AG09309 (cell line): Measurements from ENCODE around the gene LRRK1.

Experiments used
- DNase-seq: peaks from one replicate; pipeline ENCODE4 v3.0.0-alpha.2; 2010; ENCODE audit warnings: low read depth
- H3K4me3 ChIP-seq: 2 replicates; pipeline ENCODE4 v1.5.1; 2011; ENCODE audit warnings: mild to moderate bottlenecking, low read depth, low read length, moderate library complexity; ENCODE audit not compliant: control insufficient read depth
- CTCF ChIP-seq: IDR thresholded peaks from 2 replicates; pipeline ENCODE4 v1.5.1; 2011; ENCODE audit warnings: mild to moderate bottlenecking, low read depth, low read length, inconsistent platforms; ENCODE audit not compliant: insufficient read depth, control insufficient read depth; ENCODE audit errors: missing control alignments

The LRRK1 gene

GRCh38 chr15:100890850-100891249, 28.3 kb upstream of the LRRK1 start:
- no peak for DNase-seq
- TF ChIP-seq CTCF, result no peak
- H3K4me3 ChIP-seq, result no peak overlapping the region

- H3K4me3 ChIP-seq, result no peak overlapping the region
- DNase-seq, result no peak
- no peak for TF ChIP-seq CTCF
Measured at GRCh38 chr15:100891307-100892012, 27.7 kb upstream of the LRRK1 start.

GRCh38 chr15:100892013-100892355, 27.2 kb upstream of the LRRK1 start:
- no peak for TF ChIP-seq CTCF
- DNase-seq, result no peak
- no peak overlapping the region for H3K4me3 ChIP-seq

GRCh38 chr15:100893261-100893963, 25.7 kb upstream of the LRRK1 start:
- DNase-seq, result no peak
- TF ChIP-seq CTCF, result no peak
- no peak overlapping the region for H3K4me3 ChIP-seq

GRCh38 chr15:100893964-100894295, 25.2 kb upstream of the LRRK1 start:
- no peak overlapping the region for H3K4me3 ChIP-seq
- DNase-seq, result no peak
- no peak for TF ChIP-seq CTCF

GRCh38 chr15:100895721-100896120, 23.4 kb upstream of the LRRK1 start:
- H3K4me3 ChIP-seq, result no peak overlapping the region
- no peak for DNase-seq
- no peak for TF ChIP-seq CTCF
